Large intestine (tissue), 3 donors: ENCODE results near the gene RNF151. TPM values are rescaled to one million over a fixed set of nuclear protein-coding genes. Genes with fewer than 3 reads are reported as not detected.

ENCODE experiments used
- DNase-seq, 2 donors: peaks; one replicate each; pipeline versions ENCODE4 v3.0.0 to v3.0.0-alpha.2; 2013
- H3K27ac ChIP-seq: one replicate; pipeline ENCODE4 v1.5.1; 2013; ENCODE audit warnings: low read length
- H3K27me3 ChIP-seq: 2 replicates; pipeline ENCODE4 v1.6.1; 2013; ENCODE audit warnings: low read length; ENCODE audit not compliant: control insufficient read depth, insufficient read depth
- H3K36me3 ChIP-seq: 2 replicates; pipeline ENCODE4 v1.6.1; 2013; ENCODE audit warnings: low read length; ENCODE audit not compliant: control insufficient read depth, insufficient read depth
- H3K4me1 ChIP-seq: one replicate; pipeline ENCODE4 v1.6.1; 2013; ENCODE audit warnings: low read length; ENCODE audit not compliant: control insufficient read depth, insufficient read depth
- H3K4me3 ChIP-seq: one replicate; pipeline ENCODE4 v1.5.1; 2013; ENCODE audit warnings: low read length
- H3K9me3 ChIP-seq: one replicate; pipeline ENCODE4 v1.6.1; 2013; ENCODE audit warnings: mild to moderate bottlenecking, low read depth, low read length, moderate library complexity; ENCODE audit not compliant: control insufficient read depth
- WGBS: methylation state at CpG from one replicate; pipeline ENCODE4 v1.1.5; 2013; ENCODE audit warnings: low lambda C conversion rate; ENCODE audit not compliant: insufficient coverage; 5-methylcytosine and 5-hydroxymethylcytosine counted together
- polyA plus RNA-seq: library from polyadenylated mRNA; unstranded; fragments of 120-200 nt; gene quantifications from one replicate; pipeline ENCODE4 v1.2.1, GENCODE V29; 2013

RNF151 gene
- polyA plus RNA-seq, 1 donor = 0.09 TPM

- no peaks in the 10 kb centered on the region for H3K27me3 ChIP-seq
- H3K9me3 ChIP-seq = no peaks in the 10 kb centered on the region
- no peak overlapping the region for H3K27ac ChIP-seq
- WGBS = no CpG with 5 or more reads among the region's 27 CpGs
- no peak overlapping the region for H3K4me3 ChIP-seq
- no peak for DNase-seq
- peaks cover 65% of the 10 kb centered on the region for H3K36me3 ChIP-seq
- no peaks in the 10 kb centered on the region for H3K4me1 ChIP-seq
Observed at GRCh38 chr16:1998360-1998835, 31.7 kb downstream of the RNF151 start.

DNA sequence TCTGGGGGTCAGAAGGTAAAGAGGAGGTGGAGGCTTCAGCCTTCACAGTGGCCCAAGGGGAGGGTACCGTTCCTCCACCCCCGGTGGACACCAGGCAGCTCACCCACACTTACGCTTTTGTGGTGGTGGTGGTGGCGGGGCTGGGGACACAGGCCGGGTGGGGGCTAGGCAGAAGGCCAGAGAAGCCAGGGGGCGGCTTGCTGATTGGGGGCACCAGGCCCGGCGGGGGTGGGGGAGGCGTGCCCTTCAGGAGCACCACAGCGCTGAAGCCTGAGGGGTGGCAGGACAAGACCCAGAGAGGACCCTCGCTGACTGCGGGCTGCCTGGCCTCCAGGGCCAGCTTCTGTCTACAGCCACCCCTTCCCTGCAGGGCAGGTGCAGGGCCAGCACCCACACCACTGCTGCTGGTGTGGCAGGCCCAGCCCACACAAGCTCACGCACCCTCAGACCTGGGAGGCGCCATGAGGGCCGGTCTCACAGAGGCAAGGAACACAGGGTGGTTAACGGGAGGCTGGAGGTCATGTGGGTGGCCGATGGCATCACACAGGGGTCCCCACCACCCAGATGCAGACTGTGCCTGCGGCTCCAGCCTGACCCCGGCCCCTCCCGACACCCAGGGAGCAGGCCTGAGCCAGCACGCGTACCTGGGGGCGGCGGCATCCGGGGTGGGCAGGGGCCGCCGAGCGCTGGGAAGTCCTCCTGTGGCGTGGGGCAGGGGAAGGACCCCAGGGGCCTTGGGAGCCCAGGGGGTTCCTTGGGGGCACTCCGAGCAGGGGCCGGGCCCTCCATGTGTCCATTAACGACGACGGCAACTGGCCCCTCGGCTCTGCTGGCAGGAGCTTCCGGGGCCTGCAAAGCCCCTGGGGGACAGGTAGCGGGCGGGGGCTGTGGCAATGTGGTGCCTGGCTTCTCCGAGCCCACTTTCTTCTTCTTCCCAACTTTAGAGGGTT, 32.5 kb downstream of the RNF151 start:
- H3K9me3 ChIP-seq = no peaks in the 10 kb centered on the region
- H3K36me3 ChIP-seq = peaks cover 68% of the 10 kb centered on the region
- WGBS = no CpG with 5 or more reads among the region's 39 CpGs
- H3K27me3 ChIP-seq = no peaks in the 10 kb centered on the region
- DNase-seq = no peak
- H3K4me3 ChIP-seq = no peak overlapping the region
- peaks cover 7% of the 10 kb centered on the region for H3K4me1 ChIP-seq
- H3K27ac ChIP-seq = no peak overlapping the region

GRCh38 chr16:1999866-2000514, 33.3 kb downstream of the RNF151 start:
- peaks cover 13% of the 10 kb centered on the region for H3K4me1 ChIP-seq
- H3K36me3 ChIP-seq = peaks cover 68% of the 10 kb centered on the region
- H3K9me3 ChIP-seq = no peaks in the 10 kb centered on the region
- H3K4me3 ChIP-seq = no peak overlapping the region
- no peaks in the 10 kb centered on the region for H3K27me3 ChIP-seq
- WGBS = no CpG with 5 or more reads among the region's 28 CpGs
- no peak for DNase-seq
- H3K27ac ChIP-seq = no peak overlapping the region

GRCh38 chr16:2001035-2001434, 34.4 kb downstream of the RNF151 start:
- WGBS = no CpG with 5 or more reads among the region's 19 CpGs
- Histone ChIP-seq H3K9me3 (no peaks in the 10 kb centered on the region), H3K36me3 (peaks cover 78% of the 10 kb centered on the region), H3K4me3 (no peak overlapping the region), H3K4me1 (peaks cover 13% of the 10 kb centered on the region), H3K27me3 (no peaks in the 10 kb centered on the region), H3K27ac (no peak overlapping the region)
- no peak for DNase-seq

DNA sequence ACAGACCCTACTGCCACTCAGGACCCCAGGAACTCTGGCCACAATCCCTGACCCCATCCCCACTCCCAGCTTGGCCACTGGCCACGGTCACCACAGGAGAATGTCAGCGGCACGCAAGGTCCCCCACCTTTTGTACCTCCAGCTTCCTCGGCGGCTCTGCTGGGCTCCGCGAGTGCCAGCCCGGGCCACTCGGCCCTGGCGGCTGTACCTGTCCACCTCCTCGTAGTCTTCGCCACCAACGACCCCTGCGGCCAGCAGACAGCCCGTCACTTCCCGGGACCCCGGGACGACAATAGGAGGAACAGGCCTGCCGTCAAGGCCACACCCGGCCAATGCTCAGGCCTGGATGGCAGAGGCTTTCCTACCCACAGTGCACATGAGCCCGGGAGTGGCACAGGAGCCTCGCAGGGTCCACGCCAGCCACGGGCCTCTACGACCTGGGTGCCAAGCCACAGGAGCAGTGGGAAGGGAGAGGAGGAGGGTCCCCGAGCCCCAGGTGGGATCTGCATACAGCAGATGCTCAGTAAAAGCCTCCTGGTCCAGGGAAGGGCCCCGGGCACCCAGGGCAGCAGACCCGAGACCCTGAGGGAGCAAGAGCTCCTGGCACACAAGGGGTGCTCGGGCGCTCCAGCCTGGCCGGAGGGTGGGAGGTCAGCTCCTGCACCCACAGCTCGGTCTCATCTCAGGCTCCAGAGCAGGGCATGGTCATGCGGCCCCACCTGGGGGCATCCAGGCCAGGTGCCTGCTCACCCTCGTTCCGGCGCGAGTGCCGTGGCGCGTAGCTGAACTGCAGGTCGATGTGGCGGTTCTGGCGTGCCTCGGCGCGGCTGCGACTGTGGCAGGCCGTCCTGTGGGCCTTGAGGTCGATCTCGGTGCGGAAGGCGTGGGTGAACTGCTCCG, 35.0 kb downstream of the RNF151 start:
- Histone ChIP-seq H3K4me3 (no peak overlapping the region), H3K27ac (no peak overlapping the region), H3K36me3 (peaks cover 78% of the 10 kb centered on the region), H3K27me3 (no peaks in the 10 kb centered on the region), H3K4me1 (peaks cover 15% of the 10 kb centered on the region), H3K9me3 (no peaks in the 10 kb centered on the region)
- DNase-seq = no peak
- no CpG with 5 or more reads among the region's 53 CpGs for WGBS

DNA sequence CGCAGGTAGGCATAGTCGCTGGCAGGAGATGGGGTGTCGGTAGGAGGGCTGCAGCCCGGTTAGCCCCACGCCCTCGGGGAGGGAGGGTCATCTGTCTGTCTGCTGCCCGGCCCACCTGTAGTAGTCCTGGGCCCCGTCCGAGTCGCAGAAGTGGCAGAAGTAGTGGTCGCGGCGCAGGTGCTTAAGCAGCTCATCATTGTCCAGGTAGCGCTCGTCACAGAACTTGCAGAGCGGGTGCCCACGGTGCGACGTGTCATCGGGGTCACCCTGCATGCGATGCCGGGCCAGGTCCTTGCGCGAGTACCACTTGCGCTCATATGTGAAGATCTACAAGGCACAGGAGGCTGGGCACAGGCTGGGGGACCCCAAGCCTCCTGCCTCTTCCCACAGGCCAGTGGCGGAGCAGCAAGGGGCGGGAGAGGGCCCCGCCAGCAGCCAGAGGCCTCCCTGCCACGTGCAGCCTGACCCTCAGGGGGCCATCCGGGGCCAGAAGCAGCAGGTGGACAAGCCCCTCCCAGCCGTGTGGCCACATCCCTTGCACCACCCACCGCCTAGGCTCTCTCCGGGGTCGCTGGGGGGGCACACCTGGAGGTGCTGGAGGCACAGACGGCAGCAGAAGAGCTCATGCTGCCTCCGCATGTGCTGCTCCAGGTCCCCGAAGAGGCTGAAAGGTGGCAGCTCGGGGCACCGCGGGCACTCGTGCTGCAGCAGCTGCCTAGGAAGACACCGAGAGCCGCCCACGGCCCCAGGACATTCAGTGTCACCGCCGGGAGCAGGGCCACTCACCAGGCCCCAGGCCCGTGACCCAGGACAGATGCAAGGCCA, 36.0 kb downstream of the RNF151 start:
- no peak for DNase-seq
- H3K36me3 ChIP-seq = peaks cover 71% of the 10 kb centered on the region

DNA sequence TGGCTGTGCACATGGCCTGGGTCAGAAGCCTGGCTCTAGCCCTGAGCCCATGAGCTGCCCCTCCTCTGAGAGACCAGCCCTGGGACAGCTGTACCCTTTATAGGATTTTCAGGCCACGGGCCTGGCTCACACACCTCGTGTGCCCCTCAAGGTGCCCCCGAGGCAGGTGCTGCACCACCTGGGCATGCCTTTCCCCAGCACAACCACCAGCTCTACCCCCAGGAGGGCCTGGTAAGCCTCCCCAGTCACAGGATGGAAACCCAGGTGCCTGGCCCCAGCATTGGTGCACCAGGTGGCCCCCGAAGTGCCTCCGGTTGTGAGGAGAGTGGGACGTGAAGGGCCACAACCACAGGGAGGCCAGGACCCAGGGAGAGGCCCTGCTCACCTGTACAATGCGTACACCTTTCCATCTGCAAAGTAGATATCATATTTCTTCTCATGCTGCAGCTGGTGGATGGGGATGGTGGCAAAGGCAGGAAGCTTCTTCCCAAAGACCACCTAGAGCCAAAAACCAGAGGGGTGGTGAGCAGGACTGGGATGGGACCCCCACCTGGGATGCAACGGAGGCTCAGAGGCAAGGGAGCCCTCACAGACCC, 36.7 kb downstream of the RNF151 start:
- H3K36me3 ChIP-seq = peaks cover 68% of the 10 kb centered on the region

More for the DNA sequence above, 36.0 kb downstream of the RNF151 start:
- peaks cover 24% of the 10 kb centered on the region for H3K4me1 ChIP-seq
- H3K4me3 ChIP-seq = no peak overlapping the region
- no peaks in the 10 kb centered on the region for H3K9me3 ChIP-seq
- H3K27ac ChIP-seq = no peak overlapping the region
- WGBS = no CpG with 5 or more reads among the region's 47 CpGs
- H3K27me3 ChIP-seq = no peaks in the 10 kb centered on the region

GRCh38 chr16:2003827-2004641, 37.4 kb downstream of the RNF151 start:
- DNase-seq = peak; percentile 85 to 86
- peak overlapping the region; percentile 39 for H3K27ac ChIP-seq
- H3K9me3 ChIP-seq = no peaks in the 10 kb centered on the region
- no CpG with 5 or more reads among the region's 36 CpGs for WGBS
- H3K27me3 ChIP-seq = no peaks in the 10 kb centered on the region
- H3K36me3 ChIP-seq = peaks cover 61% of the 10 kb centered on the region
- peak overlapping the region; percentile 17 for H3K4me3 ChIP-seq
- peaks cover 36% of the 10 kb centered on the region for H3K4me1 ChIP-seq

More for the DNA sequence above, 36.7 kb downstream of the RNF151 start:
- H3K27ac ChIP-seq = no peak overlapping the region
- H3K9me3 ChIP-seq = no peaks in the 10 kb centered on the region
- no CpG with 5 or more reads among the region's 8 CpGs for WGBS
- no peak overlapping the region for H3K4me3 ChIP-seq
- H3K4me1 ChIP-seq = peaks cover 31% of the 10 kb centered on the region
- H3K27me3 ChIP-seq = no peaks in the 10 kb centered on the region
- no peak for DNase-seq
